H1 (cell line): ENCODE data around the gene GALNT12. TPM values are rescaled to one million over a fixed set of nuclear protein-coding genes. Genes with fewer than 3 reads are reported as not detected.

ENCODE experiments used
- CHD7 ChIP-seq: fragments of 300-600 bp; sonication (generic); IDR thresholded peaks from 2 replicates; pipeline ENCODE4 v1.7.1; 2012; ENCODE audit warnings: low read length, moderate library complexity, mild to moderate bottlenecking, inconsistent platforms; ENCODE audit not compliant: insufficient replicate concordance
- POLR2AphosphoS5 ChIP-seq: IDR thresholded peaks from 2 replicates; pipeline ENCODE4 v1.6.1; 2011; ENCODE audit warnings: low read depth, low read length
- TBP ChIP-seq: IDR thresholded peaks from 2 replicates; pipeline ENCODE4 v1.6.1; 2011; ENCODE audit warnings: low read depth, low read length, improper control_type of control experiment
- polyA plus RNA-seq, 7 experiments: library from polyadenylated mRNA; depleted of rRNA in 3 of 7; stranded (reverse) in 5 of 7; unstranded in 2 of 7; fragments of >200 nt in 5 of 7; fragments of 200-250 nt in 2 of 7; gene quantifications; 1 replicate in 5 of 7; 2 replicates in 1 of 7; 4 replicates in 1 of 7; pipeline versions ENCODE4 v1.2.1 to v1.2.3, GENCODE V29; 2011 to 2013; ENCODE audit warnings: missing spikeins in 2 of 7, mixed read lengths in 2 of 7
- total RNA-seq: library from RNA; stranded (reverse); fragmentation: NEBNext Ultra II Directional; extraction: Animal tissue kit (Norgen Biotek cat#: 25700); gene quantifications from 2 replicates; pipeline ENCODE4 v1.2.1, GENCODE V29; 2021

GALNT12 gene
- total and polyA plus RNA-seq, 2 of the 8 experiments (the other 6 are each of a cell fraction or from before 2014, with no cell fraction given): 16.2 to 19.6 TPM

GRCh38 chr9:98763986-98764745 is 43.3 kb upstream of the GALNT12 start (continued):
- no peak for TF ChIP-seq CHD7
- TF ChIP-seq TBP: no peak
- no peak for TF ChIP-seq POLR2AphosphoS5
